Loucy (cell line): Measurements from ENCODE around the gene CPXM2.

Experiments
- EZH2phosphoT487 ChIP-seq: fragments of 200-600 bp; IDR thresholded peaks from 2 replicates; pipeline ENCODE4 v1.6.1; 2018; ENCODE audit warnings: antibody characterized with exemption, mild to moderate bottlenecking, moderate library complexity, borderline replicate concordance
- TF ChIP-seq, protein P1 (sequence below): fragments of 200-600 bp; sonication (generic); conservative IDR thresholded peaks from 2 replicates; pipeline ENCODE4 v1.5.1; 2014; ENCODE audit warnings: mild to moderate bottlenecking, antibody characterized with exemption, low read length

DNA sequence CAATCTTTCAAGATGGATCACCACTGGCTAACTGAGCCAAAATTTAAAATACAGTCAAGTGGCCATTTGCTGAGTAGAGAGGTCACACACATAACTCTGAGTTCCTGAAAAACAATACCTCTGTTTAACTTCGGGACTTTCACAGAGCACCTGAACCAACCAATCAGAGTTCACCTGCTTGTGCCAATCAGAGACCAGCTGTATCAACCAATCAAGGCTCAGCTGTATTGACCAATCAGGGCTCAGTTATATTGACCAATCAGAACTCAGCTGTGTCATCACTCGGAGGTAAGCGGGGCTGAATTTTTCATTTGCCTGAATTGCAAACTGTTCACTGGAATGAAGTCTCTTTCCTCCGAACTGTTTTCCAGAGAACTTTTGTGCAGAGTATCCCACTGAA lies 10.0 kb upstream of the CPXM2 start:
- TF ChIP-seq, protein P1, sequence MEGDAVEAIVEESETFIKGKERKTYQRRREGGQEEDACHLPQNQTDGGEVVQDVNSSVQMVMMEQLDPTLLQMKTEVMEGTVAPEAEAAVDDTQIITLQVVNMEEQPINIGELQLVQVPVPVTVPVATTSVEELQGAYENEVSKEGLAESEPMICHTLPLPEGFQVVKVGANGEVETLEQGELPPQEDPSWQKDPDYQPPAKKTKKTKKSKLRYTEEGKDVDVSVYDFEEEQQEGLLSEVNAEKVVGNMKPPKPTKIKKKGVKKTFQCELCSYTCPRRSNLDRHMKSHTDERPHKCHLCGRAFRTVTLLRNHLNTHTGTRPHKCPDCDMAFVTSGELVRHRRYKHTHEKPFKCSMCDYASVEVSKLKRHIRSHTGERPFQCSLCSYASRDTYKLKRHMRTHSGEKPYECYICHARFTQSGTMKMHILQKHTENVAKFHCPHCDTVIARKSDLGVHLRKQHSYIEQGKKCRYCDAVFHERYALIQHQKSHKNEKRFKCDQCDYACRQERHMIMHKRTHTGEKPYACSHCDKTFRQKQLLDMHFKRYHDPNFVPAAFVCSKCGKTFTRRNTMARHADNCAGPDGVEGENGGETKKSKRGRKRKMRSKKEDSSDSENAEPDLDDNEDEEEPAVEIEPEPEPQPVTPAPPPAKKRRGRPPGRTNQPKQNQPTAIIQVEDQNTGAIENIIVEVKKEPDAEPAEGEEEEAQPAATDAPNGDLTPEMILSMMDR, result no peak
- no peak for TF ChIP-seq EZH2phosphoT487
